Effector CD4-positive, alpha-beta T cell (primary cell): ENCODE measurements around the gene SUMO3.

Source experiments
- DNase-seq: peaks from one replicate; pipeline ENCODE4 v3.0.0-alpha.2; 2020

SUMO3 gene

GRCh38 chr21:44778094-44778493, 39.8 kb downstream of the SUMO3 start:
- no peak for DNase-seq

GRCh38 chr21:44774972-44775371, 42.9 kb downstream of the SUMO3 start:
- no peak for DNase-seq

- DNase-seq: no peak
These were observed 44.5 kb downstream of the SUMO3 start for GRCh38 chr21:44773291-44773932.

GRCh38 chr21:44771896-44772525, 45.9 kb downstream of the SUMO3 start:
- DNase-seq: no peak

GRCh38 chr21:44767834-44768831, 49.7 kb downstream of the SUMO3 start:
- no peak for DNase-seq

- DNase-seq: no peak
These were observed 51.0 kb downstream of the SUMO3 start for GRCh38 chr21:44766818-44767354.

GRCh38 chr21:44766014-44766817, 51.6 kb downstream of the SUMO3 start:
- no peak for DNase-seq

- DNase-seq: peak; percentile 11
These were observed 52.4 kb downstream of the SUMO3 start for GRCh38 chr21:44765231-44766013.

GRCh38 chr21:44764319-44765230, 53.3 kb downstream of the SUMO3 start:
- DNase-seq: no peak

- no peak for DNase-seq
These were observed 54.2 kb downstream of the SUMO3 start for GRCh38 chr21:44763451-44764318.

- DNase-seq: no peak
These were observed 54.8 kb downstream of the SUMO3 start for GRCh38 chr21:44763050-44763378.

GRCh38 chr21:44762221-44763049, 55.4 kb downstream of the SUMO3 start:
- no peak for DNase-seq

- DNase-seq: no peak
These were observed 56.1 kb downstream of the SUMO3 start for GRCh38 chr21:44761747-44762208.

GRCh38 chr21:44761011-44761729, 56.7 kb downstream of the SUMO3 start:
- DNase-seq: no peak

- DNase-seq: no peak
These were observed 57.5 kb downstream of the SUMO3 start for GRCh38 chr21:44760376-44760775.

- no peak for DNase-seq
These were observed 58.1 kb downstream of the SUMO3 start for GRCh38 chr21:44759628-44760285.
